Skin epidermis (tissue), 12 donors: ENCODE data around the gene L2HGDH.
A peak's percentile ranks its signal among the peaks of the same experiment; 100 is the strongest.
"Not testable (repeated sequence)": the region's sequence is repeated elsewhere in the genome, so short reads cannot be mapped to it uniquely, and the experiment has no call there.

Source experiments
- H3K27ac ChIP-seq, 21 experiments: fragments of 200-600 bp; sonication (generic) in 11 of 21; one replicate each; pipeline ENCODE4 v1.5.0; 2020; ENCODE audit warnings: mild to moderate bottlenecking in 3 of 21, inconsistent platforms in 2 of 21, moderate library complexity in 2 of 21
- H3K4me3 ChIP-seq, 7 experiments: fragments of 200-600 bp; sonication (generic) in 2 of 7; one replicate each; pipeline ENCODE4 v1.5.0; 2020; ENCODE audit warnings: inconsistent platforms in 2 of 7, mild to moderate bottlenecking in 2 of 7, moderate library complexity in 1 of 7

Gene L2HGDH

GRCh38 chr14:50311972-50312733 lies at the start of gene L2HGDH, which contains the start of gene DMAC2L:
L2HGDH (minus strand) TSS chr14:50312229; CDS start chr14:50312150, 79 bp downstream.
DMAC2L (plus strand) TSS chr14:50312324; CDS start chr14:50321488, 9,164 bp downstream.
- H3K27ac ChIP-seq, result peak within 1 kb of the TSS; percentile 50 to 98 (median 94)
- H3K4me3 ChIP-seq, result peak within 1 kb of the TSS; percentile 57 to 95 (median 87)

GRCh38 chr14:50360851-50361250 lies 48.8 kb upstream of the L2HGDH start:
- no peak overlapping the region for H3K4me3 ChIP-seq
- no peak overlapping the region for H3K27ac ChIP-seq

GRCh38 chr14:50360093-50360492 lies 48.1 kb upstream of the L2HGDH start:
- Histone ChIP-seq H3K4me3 (no peak overlapping the region), H3K27ac (no peak overlapping the region)

- H3K27ac ChIP-seq, result no peak overlapping the region
- H3K4me3 ChIP-seq, result no peak overlapping the region
These were observed 47.6 kb upstream of the L2HGDH start for GRCh38 chr14:50359631-50360030.

- Histone ChIP-seq H3K4me3 (no peak overlapping the region), H3K27ac (no peak overlapping the region)
These were observed 45.8 kb upstream of the L2HGDH start for GRCh38 chr14:50357753-50358395.

GRCh38 chr14:50357124-50357523 lies 45.1 kb upstream of the L2HGDH start:
- H3K27ac ChIP-seq, result no peak overlapping the region

GRCh38 chr14:50356283-50356682 lies 44.3 kb upstream of the L2HGDH start:
- not testable (repeated sequence) for H3K27ac ChIP-seq, H3K4me3 ChIP-seq

More at GRCh38 chr14:50357124-50357523, 45.1 kb upstream of the L2HGDH start:
- H3K4me3 ChIP-seq, result no peak overlapping the region

GRCh38 chr14:50355692-50356091 lies 43.7 kb upstream of the L2HGDH start:
- no peak overlapping the region for H3K4me3 ChIP-seq
- no peak overlapping the region for H3K27ac ChIP-seq

GRCh38 chr14:50354527-50354926 lies 42.5 kb upstream of the L2HGDH start:
- Histone ChIP-seq H3K27ac (no peak overlapping the region), H3K4me3 (no peak overlapping the region)

- H3K4me3 ChIP-seq, result no peak overlapping the region
- peak overlapping the region in 3 of 21 experiments; percentile 12 to 41 (median 33) for H3K27ac ChIP-seq
These were observed 41.1 kb upstream of the L2HGDH start for GRCh38 chr14:50353126-50353525.

- Histone ChIP-seq H3K27ac (peak overlapping the region in 2 of 21 experiments; percentile 12 to 41), H3K4me3 (no peak overlapping the region)
These were observed 40.6 kb upstream of the L2HGDH start for GRCh38 chr14:50352584-50352983.

- no peak overlapping the region for H3K4me3 ChIP-seq
- H3K27ac ChIP-seq, result peak overlapping the region in 1 of 21 experiments; percentile 35
These were observed 38.9 kb upstream of the L2HGDH start for GRCh38 chr14:50350975-50351374.

- Histone ChIP-seq H3K27ac (peak overlapping the region in 3 of 21 experiments; percentile 31 to 68 (median 33)), H3K4me3 (no peak overlapping the region)
These were observed 36.9 kb upstream of the L2HGDH start for GRCh38 chr14:50348933-50349332.

GRCh38 chr14:50347521-50347920 lies 35.5 kb upstream of the L2HGDH start:
- no peak overlapping the region for H3K4me3 ChIP-seq
- H3K27ac ChIP-seq, result peak overlapping the region in 1 of 21 experiments; percentile 68

GRCh38 chr14:50345846-50346422 lies 33.9 kb upstream of the L2HGDH start:
- peak overlapping the region in 4 of 21 experiments; percentile 25 to 60 (median 36) for H3K27ac ChIP-seq
- no peak overlapping the region for H3K4me3 ChIP-seq

- H3K4me3 ChIP-seq, result no peak overlapping the region
- peak overlapping the region in 4 of 21 experiments; percentile 2 to 59 (median 32) for H3K27ac ChIP-seq
These were observed 33.0 kb upstream of the L2HGDH start for GRCh38 chr14:50344876-50345563.

- peak overlapping the region in 4 of 21 experiments; percentile 2 to 59 (median 32) for H3K27ac ChIP-seq
- H3K4me3 ChIP-seq, result no peak overlapping the region
These were observed 32.2 kb upstream of the L2HGDH start for GRCh38 chr14:50344116-50344775.

GRCh38 chr14:50343434-50343833 lies 31.4 kb upstream of the L2HGDH start:
- peak overlapping the region in 3 of 21 experiments; percentile 30 to 69 (median 45) for H3K27ac ChIP-seq
- H3K4me3 ChIP-seq, result no peak overlapping the region
